ENCODE measurements around the gene BBS9.

GRCh38 chr7:33091111-33091531 lies 38.2 kb upstream of the BBS9 start:
- no peak for TF ChIP-seq POLR2A (IDR thresholded peaks at IDR 0.05; ENCODE audit: low read depth, low read length)
- TF ChIP-seq TAF1 (IDR thresholded peaks at IDR 0.05; ENCODE audit: low read depth, low read length) = no peak

All from GM12891 (cell line).